A549 (cell line): ENCODE measurements around the gene CAT.

Source experiments
- CHD2 ChIP-seq: fragments of 150-350 bp; IDR thresholded peaks from 2 replicates; pipeline ENCODE4 v1.6.1; 2014; ENCODE audit warnings: low read length; ENCODE audit not compliant: partially characterized antibody
- EP300 ChIP-seq, 2 experiments: fragments of >200 bp; sonication (Bioruptor Twin); formaldehyde crosslinking; IDR thresholded peaks; 2 replicates in 1 of 2; 3 replicates in 1 of 2; pipeline ENCODE4 v1.6.1; 2016 to 2017
- HDAC2 ChIP-seq: fragments of 200-600 bp; sonication (generic); IDR thresholded peaks from 2 replicates; pipeline ENCODE4 v1.6.1; 2016
- HOXA7 ChIP-seq: fragments of 250-450 bp; sonication (Bioruptor Pico); IDR thresholded peaks from 2 replicates; pipeline ENCODE4 v1.5.0; 2020; ENCODE audit warnings: mild to moderate bottlenecking, moderate library complexity
- JUN ChIP-seq, 2 experiments: fragments of >200 bp; sonication (Bioruptor Twin); formaldehyde crosslinking; IDR thresholded peaks; 2 replicates in 1 of 2; 3 replicates in 1 of 2; pipeline ENCODE4 v1.6.1; 2016 to 2017
- MYC ChIP-seq: IDR thresholded peaks from 2 replicates; pipeline ENCODE4 v1.6.1; 2012; ENCODE audit warnings: mild to moderate bottlenecking, inconsistent platforms, low read length, improper control_type of control experiment, borderline replicate concordance
- NFE2L2 ChIP-seq: fragments of 150-350 bp; conservative IDR thresholded peaks from 2 replicates; pipeline ENCODE4 v1.6.1; 2014; ENCODE audit warnings: low read length
- PHF8 ChIP-seq: fragments of 200-600 bp; sonication (generic); IDR thresholded peaks from 2 replicates; pipeline ENCODE4 v1.6.1; 2016; ENCODE audit warnings: low read depth, mild to moderate bottlenecking, antibody characterized with exemption, moderate library complexity, borderline replicate concordance
- POLR2A ChIP-seq: IDR thresholded peaks from 2 replicates; pipeline ENCODE4 v1.6.1; 2012; ENCODE audit warnings: mild to moderate bottlenecking, low read length
- TP53 ChIP-seq: fragments of 250-450 bp; sonication (Bioruptor Pico); IDR thresholded peaks from 2 replicates; pipeline ENCODE4 v1.5.0; 2021; ENCODE audit warnings: mild to moderate bottlenecking, moderate library complexity
- TF ChIP-seq, protein P1 (sequence below): fragments of >200 bp; sonication (Bioruptor Twin); formaldehyde crosslinking; IDR thresholded peaks from 3 replicates; pipeline ENCODE4 v1.5.1; 2016
- TF ChIP-seq, protein P2 (sequence below): IDR thresholded peaks from 2 replicates; pipeline ENCODE4 v1.6.1; 2012
- TF ChIP-seq, protein P3 (sequence below): fragments of 250-450 bp; sonication (Bioruptor Pico); IDR thresholded peaks from 2 replicates; pipeline ENCODE4 v1.5.0; 2021; ENCODE audit warnings: mild to moderate bottlenecking, moderate library complexity, borderline replicate concordance

DNA sequence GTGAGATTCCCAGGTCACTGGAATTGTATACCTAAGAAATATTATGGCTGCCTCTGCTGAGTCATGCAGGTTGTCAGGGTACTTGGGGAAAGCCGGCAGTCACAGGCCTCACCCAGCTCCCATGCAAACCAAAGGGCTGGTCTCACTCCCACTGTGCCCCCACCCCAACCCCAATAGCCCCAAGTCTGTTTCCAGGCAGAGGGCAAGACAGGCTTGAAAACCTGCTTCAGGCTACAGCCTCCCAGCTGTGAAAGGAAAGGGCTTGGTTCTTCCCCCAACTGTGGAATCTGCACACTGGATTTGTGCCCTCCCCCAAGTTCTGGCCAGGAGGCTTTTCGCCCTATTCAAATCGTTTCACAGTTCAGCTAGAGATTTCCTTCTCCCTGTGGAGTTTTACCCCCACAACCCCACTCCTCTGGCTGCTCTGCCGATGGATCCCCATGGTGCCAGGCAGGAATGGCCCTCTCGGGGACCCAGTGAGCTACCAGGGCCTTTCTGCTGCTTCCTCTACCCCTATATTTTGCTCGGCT, 43.9 kb upstream of the CAT start:
- TF ChIP-seq PHF8 = no peak
- TF ChIP-seq, protein P1, sequence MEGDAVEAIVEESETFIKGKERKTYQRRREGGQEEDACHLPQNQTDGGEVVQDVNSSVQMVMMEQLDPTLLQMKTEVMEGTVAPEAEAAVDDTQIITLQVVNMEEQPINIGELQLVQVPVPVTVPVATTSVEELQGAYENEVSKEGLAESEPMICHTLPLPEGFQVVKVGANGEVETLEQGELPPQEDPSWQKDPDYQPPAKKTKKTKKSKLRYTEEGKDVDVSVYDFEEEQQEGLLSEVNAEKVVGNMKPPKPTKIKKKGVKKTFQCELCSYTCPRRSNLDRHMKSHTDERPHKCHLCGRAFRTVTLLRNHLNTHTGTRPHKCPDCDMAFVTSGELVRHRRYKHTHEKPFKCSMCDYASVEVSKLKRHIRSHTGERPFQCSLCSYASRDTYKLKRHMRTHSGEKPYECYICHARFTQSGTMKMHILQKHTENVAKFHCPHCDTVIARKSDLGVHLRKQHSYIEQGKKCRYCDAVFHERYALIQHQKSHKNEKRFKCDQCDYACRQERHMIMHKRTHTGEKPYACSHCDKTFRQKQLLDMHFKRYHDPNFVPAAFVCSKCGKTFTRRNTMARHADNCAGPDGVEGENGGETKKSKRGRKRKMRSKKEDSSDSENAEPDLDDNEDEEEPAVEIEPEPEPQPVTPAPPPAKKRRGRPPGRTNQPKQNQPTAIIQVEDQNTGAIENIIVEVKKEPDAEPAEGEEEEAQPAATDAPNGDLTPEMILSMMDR = no peak
- TF ChIP-seq, protein P2, sequence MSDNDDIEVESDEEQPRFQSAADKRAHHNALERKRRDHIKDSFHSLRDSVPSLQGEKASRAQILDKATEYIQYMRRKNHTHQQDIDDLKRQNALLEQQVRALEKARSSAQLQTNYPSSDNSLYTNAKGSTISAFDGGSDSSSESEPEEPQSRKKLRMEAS = no peak
- TF ChIP-seq POLR2A = no peak
- TF ChIP-seq NFE2L2 = no peak
- TF ChIP-seq EP300 (IDR thresholded peaks at IDR 0.05) = no peak
- TF ChIP-seq HOXA7 (CRISPR knock-in tag) = no peak
- no peak for TF ChIP-seq JUN (IDR thresholded peaks at IDR 0.05)
- TF ChIP-seq, protein P3, sequence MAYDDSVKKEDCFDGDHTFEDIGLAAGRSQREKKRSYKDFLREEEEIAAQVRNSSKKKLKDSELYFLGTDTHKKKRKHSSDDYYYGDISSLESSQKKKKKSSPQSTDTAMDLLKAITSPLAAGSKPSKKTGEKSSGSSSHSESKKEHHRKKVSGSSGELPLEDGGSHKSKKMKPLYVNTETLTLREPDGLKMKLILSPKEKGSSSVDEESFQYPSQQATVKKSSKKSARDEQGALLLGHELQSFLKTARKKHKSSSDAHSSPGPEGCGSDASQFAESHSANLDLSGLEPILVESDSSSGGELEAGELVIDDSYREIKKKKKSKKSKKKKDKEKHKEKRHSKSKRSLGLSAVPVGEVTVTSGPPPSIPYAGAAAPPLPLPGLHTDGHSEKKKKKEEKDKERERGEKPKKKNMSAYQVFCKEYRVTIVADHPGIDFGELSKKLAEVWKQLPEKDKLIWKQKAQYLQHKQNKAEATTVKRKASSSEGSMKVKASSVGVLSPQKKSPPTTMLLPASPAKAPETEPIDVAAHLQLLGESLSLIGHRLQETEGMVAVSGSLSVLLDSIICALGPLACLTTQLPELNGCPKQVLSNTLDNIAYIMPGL (CRISPR knock-in tag) = no peak
- no peak for TF ChIP-seq HDAC2
- TF ChIP-seq MYC = no peak
- no peak for TF ChIP-seq TP53 (CRISPR knock-in tag)
- TF ChIP-seq CHD2 = no peak
